Caco-2 (cell line): ENCODE data around the gene CFAP157. TPM values are rescaled to one million over a fixed set of nuclear protein-coding genes. Genes with fewer than 3 reads are reported as not detected.

Experiments used
- BruUV-seq: library from RNA; stranded (reverse); fragments of 400-500 nt; replicated peaks from 2 replicates; lab custom pipeline; 2021; lab: Mats Ljungman, UMichigan
- CTCF ChIA-PET: fragments of 300-600 bp; sonication (Branson Sonifier 250); formaldehyde crosslinking; loops from one replicate; lab custom pipeline; 2022; ENCODE audit warnings: antibody characterized with exemption; lab: Charles Lee
- POLR2A ChIA-PET: fragments of 300-600 bp; sonication (Branson Sonifier 250); formaldehyde crosslinking; loops from one replicate; lab custom pipeline; 2022; ENCODE audit warnings: antibody characterized with exemption; lab: Charles Lee
- DNase-seq, 2 experiments: peaks; one replicate each; pipeline versions ENCODE4 v3.0.0 to v3.0.0-alpha.2; 2020 to 2022
- H3K27me3 ChIP-seq: replicated peaks from 2 replicates; pipeline ENCODE4 v1.6.0; 2011; ENCODE audit warnings: low read length; ENCODE audit not compliant: control insufficient read depth, insufficient read depth
- H3K36me3 ChIP-seq: 2 replicates; pipeline ENCODE4 v1.5.1; 2011; ENCODE audit warnings: low read length; ENCODE audit not compliant: control insufficient read depth, insufficient read depth
- H3K4me1 ChIP-seq: fragments of 250-450 bp; sonication (Bioruptor Pico); 2 replicates; pipeline ENCODE4 v1.5.1; 2020; ENCODE audit warnings: mild to moderate bottlenecking
- H3K4me3 ChIP-seq: 2 replicates; pipeline ENCODE4 v1.5.1; 2011; ENCODE audit warnings: low read depth, mild to moderate bottlenecking, control low read depth, low read length
- H3K9me3 ChIP-seq: fragments of 250-450 bp; sonication (Bioruptor Pico); 2 replicates; pipeline ENCODE4 v1.5.1; 2020; ENCODE audit warnings: mild to moderate bottlenecking, moderate library complexity
- H3K27ac Mint-ChIP-seq: one replicate; pipeline ENCODE4 v1.8.0; 2022; ENCODE audit warnings: mixed read lengths; ENCODE audit not compliant: unreplicated experiment
- H3K27me3 Mint-ChIP-seq: one replicate; pipeline ENCODE4 v1.8.0; 2022; ENCODE audit warnings: mixed read lengths; ENCODE audit not compliant: insufficient read depth, unreplicated experiment
- H3K36me3 Mint-ChIP-seq: one replicate; pipeline ENCODE4 v1.8.0; 2022; ENCODE audit warnings: mild to moderate bottlenecking, mixed read lengths; ENCODE audit not compliant: insufficient read depth, unreplicated experiment
- H3K4me1 Mint-ChIP-seq: one replicate; pipeline ENCODE4 v1.8.0; 2022; ENCODE audit warnings: low read depth, mixed read lengths; ENCODE audit not compliant: unreplicated experiment
- H3K4me3 Mint-ChIP-seq: one replicate; pipeline ENCODE4 v1.8.0; 2022; ENCODE audit warnings: mild to moderate bottlenecking, moderate library complexity, mixed read lengths; ENCODE audit not compliant: unreplicated experiment
- H3K9me3 Mint-ChIP-seq: one replicate; pipeline ENCODE4 v1.8.0; 2022; ENCODE audit warnings: mixed read lengths; ENCODE audit not compliant: unreplicated experiment
- intact Hi-C: fragments of 100-400 bp; cut with micrococcal nuclease; formaldehyde crosslinking; loops from one replicate; pipeline ENCODE4 v1.10.0; 2022; ENCODE audit not compliant: unreplicated experiment
- total RNA-seq: library from RNA; stranded (reverse); gene quantifications from 2 replicates; pipeline ENCODE4 v1.2.3, GENCODE V29; 2022
- TF ChIP-seq, protein P1 (sequence below), 2 experiments: fragments of 200-600 bp in 1 of 2; IDR thresholded peaks; 1 replicate in 1 of 2; 2 replicates in 1 of 2; pipeline versions ENCODE4 v1.5.1 to v1.8.0; 2011 to 2022; ENCODE audit warnings: antibody characterized with exemption in 1 of 2, control low read depth in 1 of 2, inconsistent platforms in 1 of 2, low read depth in 1 of 2, low read length in 1 of 2, mild to moderate bottlenecking in 1 of 2, moderate library complexity in 1 of 2; ENCODE audit not compliant: insufficient read depth in 1 of 2, severe bottlenecking in 1 of 2, unreplicated experiment in 1 of 2

Gene CFAP157
- total RNA-seq, 1 experiment from 2014 or later = not detected

DNA sequence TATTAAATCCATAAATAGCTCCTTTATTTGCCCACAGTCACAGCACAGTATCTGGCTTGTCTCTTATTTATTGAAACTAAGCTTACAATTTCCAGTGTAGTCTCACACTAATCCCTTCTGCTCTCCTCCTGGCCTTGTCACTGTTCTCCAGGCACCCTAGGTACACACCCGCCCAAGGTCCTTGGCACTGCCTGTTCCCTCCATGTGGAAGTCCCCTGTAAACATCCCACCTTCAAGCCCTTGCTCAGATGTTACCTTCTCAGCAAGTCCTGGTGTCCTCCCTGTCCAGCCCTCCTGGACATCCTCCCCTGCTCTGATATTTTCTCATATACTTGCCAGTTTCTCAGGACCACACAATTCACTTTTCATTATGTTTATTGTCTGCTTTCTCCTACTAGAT, 44.2 kb upstream of the CFAP157 start:
- Histone ChIP-seq H3K4me3 (no peak overlapping the region), H3K9me3 (no peaks in the 10 kb centered on the region), H3K27me3 (no peaks in the 10 kb centered on the region), H3K36me3 (no peaks in the 10 kb centered on the region), H3K4me1 (no peaks in the 10 kb centered on the region)
- TF ChIP-seq, protein P1, sequence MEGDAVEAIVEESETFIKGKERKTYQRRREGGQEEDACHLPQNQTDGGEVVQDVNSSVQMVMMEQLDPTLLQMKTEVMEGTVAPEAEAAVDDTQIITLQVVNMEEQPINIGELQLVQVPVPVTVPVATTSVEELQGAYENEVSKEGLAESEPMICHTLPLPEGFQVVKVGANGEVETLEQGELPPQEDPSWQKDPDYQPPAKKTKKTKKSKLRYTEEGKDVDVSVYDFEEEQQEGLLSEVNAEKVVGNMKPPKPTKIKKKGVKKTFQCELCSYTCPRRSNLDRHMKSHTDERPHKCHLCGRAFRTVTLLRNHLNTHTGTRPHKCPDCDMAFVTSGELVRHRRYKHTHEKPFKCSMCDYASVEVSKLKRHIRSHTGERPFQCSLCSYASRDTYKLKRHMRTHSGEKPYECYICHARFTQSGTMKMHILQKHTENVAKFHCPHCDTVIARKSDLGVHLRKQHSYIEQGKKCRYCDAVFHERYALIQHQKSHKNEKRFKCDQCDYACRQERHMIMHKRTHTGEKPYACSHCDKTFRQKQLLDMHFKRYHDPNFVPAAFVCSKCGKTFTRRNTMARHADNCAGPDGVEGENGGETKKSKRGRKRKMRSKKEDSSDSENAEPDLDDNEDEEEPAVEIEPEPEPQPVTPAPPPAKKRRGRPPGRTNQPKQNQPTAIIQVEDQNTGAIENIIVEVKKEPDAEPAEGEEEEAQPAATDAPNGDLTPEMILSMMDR (IDR thresholded peaks at IDR 0.05; ENCODE audit: insufficient read depth in 1 of 2, low read depth in 1 of 2, low read length in 1 of 2, severe bottlenecking in 1 of 2, unreplicated experiment in 1 of 2) = no peak
- CTCF ChIA-PET = no interaction called here
- intact Hi-C loops = no loop called here
- POLR2A ChIA-PET = no interaction called here
- Mint-ChIP-seq H3K36me3 (no peaks in the 10 kb centered on the region), H3K4me3 (no peak overlapping the region), H3K27ac (no peak overlapping the region), H3K27me3 (peaks cover 6% of the 10 kb centered on the region), H3K4me1 (no peaks in the 10 kb centered on the region), H3K9me3 (no peaks in the 10 kb centered on the region)
- BruUV-seq = no TSS peak
- DNase-seq = no peak

DNA sequence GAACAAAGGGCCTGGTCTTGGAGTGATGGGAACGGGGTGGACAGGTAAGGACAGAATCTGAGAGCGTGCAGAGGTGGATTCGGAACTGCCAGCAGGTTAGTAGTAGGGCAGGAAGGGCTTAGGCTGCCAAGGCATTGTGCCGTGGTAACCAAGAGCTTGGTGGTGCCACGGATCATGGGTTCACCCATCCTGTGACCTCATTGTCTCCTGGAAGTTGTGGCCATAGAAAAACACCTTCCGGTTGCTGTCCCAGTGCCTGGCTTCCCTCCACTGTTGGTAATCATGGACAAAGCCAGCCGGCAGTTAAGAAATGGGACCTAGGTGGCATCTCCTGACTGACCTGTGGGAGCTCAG, 42.5 kb upstream of the CFAP157 start:
- Mint-ChIP-seq H3K27me3 (peaks cover 6% of the 10 kb centered on the region), H3K36me3 (no peaks in the 10 kb centered on the region), H3K4me3 (no peak overlapping the region), H3K9me3 (no peaks in the 10 kb centered on the region), H3K4me1 (no peaks in the 10 kb centered on the region), H3K27ac (no peak overlapping the region)
- Histone ChIP-seq H3K4me1 (no peaks in the 10 kb centered on the region), H3K36me3 (no peaks in the 10 kb centered on the region), H3K27me3 (no peaks in the 10 kb centered on the region), H3K4me3 (no peak overlapping the region), H3K9me3 (no peaks in the 10 kb centered on the region)
- ChIA-PET CTCF (no interaction called here), POLR2A (no interaction called here)
- BruUV-seq = no TSS peak
- TF ChIP-seq, protein P1 (IDR thresholded peaks at IDR 0.05; ENCODE audit: insufficient read depth in 1 of 2, low read depth in 1 of 2, low read length in 1 of 2, severe bottlenecking in 1 of 2, unreplicated experiment in 1 of 2) = no peak
- no peak for DNase-seq
- intact Hi-C loops = no loop called here

DNA sequence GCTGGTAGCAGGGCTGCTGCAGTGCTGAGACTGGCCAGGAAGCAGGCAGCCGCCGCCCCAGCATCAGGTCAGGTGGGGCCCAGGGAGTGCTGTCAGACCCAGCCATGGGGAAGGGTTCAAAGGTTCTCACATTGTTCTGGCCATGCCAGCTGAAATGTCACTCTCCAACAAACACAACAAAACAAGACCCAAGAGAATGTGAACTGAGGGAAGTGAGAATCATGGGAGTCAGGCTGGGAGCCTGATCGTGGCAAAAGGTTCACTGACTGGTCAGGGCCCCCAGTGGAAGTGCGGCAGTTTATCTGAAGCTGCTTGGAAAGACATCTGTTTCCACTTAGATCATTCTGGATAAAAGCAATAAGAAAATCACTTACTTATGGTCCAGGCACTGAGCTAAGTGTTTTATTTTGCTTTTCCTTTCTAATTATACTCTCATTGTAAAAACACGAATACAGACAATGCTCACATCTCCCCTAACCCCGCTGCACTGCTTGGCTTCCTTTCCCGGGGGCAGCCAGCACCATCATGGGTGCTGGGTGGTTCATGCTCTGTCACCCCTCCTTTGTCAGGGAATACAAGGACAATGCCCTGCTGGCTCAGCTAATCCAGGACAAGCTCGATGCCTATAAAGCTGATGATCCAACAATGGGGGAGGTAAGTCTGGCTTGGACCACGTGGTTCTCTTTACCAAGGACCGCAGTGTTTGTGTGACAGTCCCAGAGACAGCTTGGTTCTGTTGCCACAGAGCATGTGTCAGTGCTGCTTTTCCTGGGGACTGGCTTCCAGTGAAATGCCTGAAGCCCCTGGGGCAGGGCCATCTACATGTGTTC, 41.9 kb upstream of the CFAP157 start:
- no peaks in the 10 kb centered on the region for H3K4me1 ChIP-seq
- TF ChIP-seq, protein P1 (IDR thresholded peaks at IDR 0.05; ENCODE audit: insufficient read depth in 1 of 2, low read depth in 1 of 2, low read length in 1 of 2, severe bottlenecking in 1 of 2, unreplicated experiment in 1 of 2) = no peak
- no peaks in the 10 kb centered on the region for H3K36me3 ChIP-seq
- no peaks in the 10 kb centered on the region for H3K27me3 ChIP-seq
- H3K36me3 Mint-ChIP-seq = no peaks in the 10 kb centered on the region
- H3K9me3 ChIP-seq = no peaks in the 10 kb centered on the region
- H3K9me3 Mint-ChIP-seq = no peaks in the 10 kb centered on the region
- no peak overlapping the region for H3K27ac Mint-ChIP-seq
- H3K27me3 Mint-ChIP-seq = peaks cover 6% of the 10 kb centered on the region
- H3K4me3 ChIP-seq = no peak overlapping the region
- DNase-seq = no peak
- no TSS peak for BruUV-seq
- H3K4me3 Mint-ChIP-seq = no peak overlapping the region
- no peaks in the 10 kb centered on the region for H3K4me1 Mint-ChIP-seq
- intact Hi-C loops = no loop called here
- ChIA-PET POLR2A (no interaction called here), CTCF (interaction anchor here (0.7 kb wide), 1 partner anchor 70 kb away, joined by 3 read pairs; the partner anchor contains the start of gene TOR2A)
